HG03354 (cell line): ENCODE data around the gene ANXA3.
"Not testable (repeated sequence)": the region's sequence is repeated elsewhere in the genome, so short reads cannot be mapped to it uniquely, and the experiment has no call there.

ENCODE experiments used
- ATAC-seq: cut with Tn5 transposase; IDR thresholded peaks from one replicate; pipeline ENCODE4 v1.9.1; 2021; ENCODE audit warnings: mild to moderate bottlenecking; ENCODE audit not compliant: unreplicated experiment, poor library complexity, severe bottlenecking

ANXA3 gene

GRCh38 chr4:78551420-78552351 is at the start of gene ANXA3:
Gene ANXA3 (plus strand): TSS chr4:78551770. CDS start chr4:78554474, 2,704 bp downstream.
- ATAC-seq = peak; percentile 71

GRCh38 chr4:78506260-78506659 is 45.3 kb upstream of the ANXA3 start:
- not testable (repeated sequence) for ATAC-seq

- no peak for ATAC-seq
These were observed 42.5 kb upstream of the ANXA3 start for GRCh38 chr4:78509043-78509442.

- ATAC-seq = no peak
These were observed 41.5 kb upstream of the ANXA3 start for GRCh38 chr4:78510108-78510507.

- no peak for ATAC-seq
These were observed 40.9 kb upstream of the ANXA3 start for GRCh38 chr4:78510681-78511080.

- no peak for ATAC-seq
These were observed 39.1 kb upstream of the ANXA3 start for GRCh38 chr4:78512357-78512920.

GRCh38 chr4:78513411-78513975 is 38.1 kb upstream of the ANXA3 start:
- ATAC-seq = no peak

- no peak for ATAC-seq
These were observed 34.4 kb upstream of the ANXA3 start for GRCh38 chr4:78517050-78517652.

GRCh38 chr4:78518561-78518960 is 33.0 kb upstream of the ANXA3 start:
- no peak for ATAC-seq

- no peak for ATAC-seq
These were observed 31.6 kb upstream of the ANXA3 start for GRCh38 chr4:78519962-78520361.

- no peak for ATAC-seq
These were observed 30.8 kb upstream of the ANXA3 start for GRCh38 chr4:78520808-78521226.

- ATAC-seq = no peak
These were observed 27.6 kb upstream of the ANXA3 start for GRCh38 chr4:78524009-78524408.

- ATAC-seq = no peak
These were observed 26.0 kb upstream of the ANXA3 start for GRCh38 chr4:78525559-78525958.

GRCh38 chr4:78527103-78527502 is 24.5 kb upstream of the ANXA3 start:
- ATAC-seq = no peak

- no peak for ATAC-seq
These were observed 24.0 kb upstream of the ANXA3 start for GRCh38 chr4:78527555-78527954.

- no peak for ATAC-seq
These were observed 23.2 kb upstream of the ANXA3 start for GRCh38 chr4:78528327-78528726.

- no peak for ATAC-seq
These were observed 21.9 kb upstream of the ANXA3 start for GRCh38 chr4:78529569-78530209.

GRCh38 chr4:78532046-78532445 is 19.5 kb upstream of the ANXA3 start:
- no peak for ATAC-seq

- ATAC-seq = no peak
These were observed 17.7 kb upstream of the ANXA3 start for GRCh38 chr4:78533854-78534253.
